Gastrocnemius medialis (tissue), 4 donors: ENCODE data around the gene EDC4. TPM values are rescaled to one million over a fixed set of nuclear protein-coding genes. Genes with fewer than 3 reads are reported as not detected.

Experiments
- ATAC-seq, 2 donors: fragments of 150-250 bp; one replicate each; pipeline ENCODE4 v1.9.1; 2016
- DNase-seq, 2 donors: peaks; one replicate each; pipeline ENCODE4 v3.0.0-alpha.2; 2019
- H3K27ac ChIP-seq, 4 donors: fragments of 200-600 bp; sonication (generic); 1 replicate in 1 of 4; 2 replicates in 3 of 4; pipeline ENCODE4 v1.5.1; 2016 to 2018; ENCODE audit warnings: mild to moderate bottlenecking in 2 of 4, moderate library complexity in 1 of 4
- H3K27me3 ChIP-seq, 3 donors: fragments of 200-600 bp; sonication (generic) in 2 of 3; 1 replicate in 1 of 3; 2 replicates in 2 of 3; pipeline versions ENCODE4 v1.5.1 to v1.6.0; 2016 to 2019; ENCODE audit warnings: mild to moderate bottlenecking in 1 of 3, moderate library complexity in 1 of 3
- H3K36me3 ChIP-seq, 2 donors: fragments of 200-600 bp; sonication (generic) in 1 of 2; one replicate each; pipeline ENCODE4 v1.5.1; 2017 to 2018
- H3K4me1 ChIP-seq, 2 donors: fragments of 200-600 bp; sonication (generic) in 1 of 2; one replicate each; pipeline ENCODE4 v1.5.1; 2016 to 2017; ENCODE audit warnings: mild to moderate bottlenecking in 2 of 2
- H3K4me3 ChIP-seq, 4 donors: fragments of 200-600 bp; sonication (generic) in 3 of 4; 1 replicate in 1 of 4; 2 replicates in 3 of 4; pipeline ENCODE4 v1.5.1; 2016 to 2019; ENCODE audit warnings: mild to moderate bottlenecking in 2 of 4
- H3K9me3 ChIP-seq, 3 donors: fragments of 200-600 bp; sonication (generic) in 2 of 3; 1 replicate in 1 of 3; 2 replicates in 2 of 3; pipeline ENCODE4 v1.5.1; 2016 to 2019
- POLR2A ChIP-seq, 2 donors: fragments of 450-650 bp; IDR thresholded peaks; one replicate each; pipeline ENCODE4 v1.6.1; 2017; ENCODE audit warnings: antibody characterized with exemption in 2 of 2, mild to moderate bottlenecking in 2 of 2, moderate library complexity in 2 of 2
- in situ Hi-C, 4 donors: fragments of 200-750 bp; cut with MboI; loops; one replicate each; pipeline versions ENCODE4 v1.15.0 to v1.8.0; 2017; ENCODE audit warnings: low sequenced_read_pairs in 4 of 4
- intact Hi-C: fragments of 100-400 bp; cut with DNase I; formaldehyde crosslinking; loops from one replicate; pipeline ENCODE4 v1.15.1; 2023; ENCODE audit warnings: low total_unique reads
- total RNA-seq, 4 donors: library from RNA; depleted of rRNA; stranded (reverse); fragments of >200 nt; gene quantifications; one replicate each; pipeline versions ENCODE4 v1.1.0 to v1.2.3, GENCODE V29; 2016
- TF ChIP-seq, protein P1 (sequence below), 5 experiments: fragments of 450-650 bp in 3 of 5; fragments of 200-600 bp in 2 of 5; sonication (generic) in 2 of 5; IDR thresholded peaks in 4 of 5; conservative IDR thresholded peaks in 1 of 5; 1 replicate in 4 of 5; 2 replicates in 1 of 5; pipeline ENCODE4 v1.5.1; 2016 to 2019; ENCODE audit warnings: antibody characterized with exemption in 5 of 5, mild to moderate bottlenecking in 3 of 5, moderate library complexity in 3 of 5

The EDC4 gene
- total RNA-seq, 4 donors from 2014 or later: 27.5 to 58.9 (median 48.5) TPM

DNA sequence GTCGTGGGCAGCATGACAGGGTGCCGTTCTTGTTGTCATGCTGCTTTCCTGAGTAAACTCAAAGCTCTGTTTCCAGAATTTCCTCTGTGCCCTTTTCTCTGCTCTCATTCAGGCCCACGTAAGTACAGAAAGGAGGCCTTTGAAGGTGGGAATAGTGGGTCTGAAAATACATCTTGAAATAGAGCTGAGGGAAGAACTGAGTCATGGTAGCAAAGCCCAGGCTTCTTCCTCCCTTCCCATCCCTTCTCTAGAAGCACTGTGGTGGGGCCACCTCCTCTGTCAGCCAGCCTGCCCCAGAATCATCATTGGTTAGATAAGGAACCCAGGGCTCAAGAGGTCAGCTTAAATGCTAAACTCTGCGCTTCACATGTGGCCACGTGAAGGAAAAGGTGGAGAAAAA is 49.4 kb downstream of the EDC4 start:
- in situ Hi-C loops (loop anchor here in 3 of 4 donors (10.0 kb wide), 2 partner anchors 97 to 107 kb away; no protein-coding TSS in a partner anchor), intact Hi-C loops (loop anchor here (10.0 kb wide), 1 partner anchor 247 kb away; no protein-coding TSS in a partner anchor)
- Histone ChIP-seq H3K4me1 (peaks cover 80 to 91% of the 10 kb centered on the region in 2 donors), H3K9me3 (no peaks in the 10 kb centered on the region), H3K27me3 (no peaks in the 10 kb centered on the region), H3K4me3 (no peak overlapping the region), H3K27ac (peak overlapping the region in 2 of 4 donors; percentile 81 to 96), H3K36me3 (peaks cover 0 to 2% of the 10 kb centered on the region in 2 donors)
- TF ChIP-seq, protein P1, sequence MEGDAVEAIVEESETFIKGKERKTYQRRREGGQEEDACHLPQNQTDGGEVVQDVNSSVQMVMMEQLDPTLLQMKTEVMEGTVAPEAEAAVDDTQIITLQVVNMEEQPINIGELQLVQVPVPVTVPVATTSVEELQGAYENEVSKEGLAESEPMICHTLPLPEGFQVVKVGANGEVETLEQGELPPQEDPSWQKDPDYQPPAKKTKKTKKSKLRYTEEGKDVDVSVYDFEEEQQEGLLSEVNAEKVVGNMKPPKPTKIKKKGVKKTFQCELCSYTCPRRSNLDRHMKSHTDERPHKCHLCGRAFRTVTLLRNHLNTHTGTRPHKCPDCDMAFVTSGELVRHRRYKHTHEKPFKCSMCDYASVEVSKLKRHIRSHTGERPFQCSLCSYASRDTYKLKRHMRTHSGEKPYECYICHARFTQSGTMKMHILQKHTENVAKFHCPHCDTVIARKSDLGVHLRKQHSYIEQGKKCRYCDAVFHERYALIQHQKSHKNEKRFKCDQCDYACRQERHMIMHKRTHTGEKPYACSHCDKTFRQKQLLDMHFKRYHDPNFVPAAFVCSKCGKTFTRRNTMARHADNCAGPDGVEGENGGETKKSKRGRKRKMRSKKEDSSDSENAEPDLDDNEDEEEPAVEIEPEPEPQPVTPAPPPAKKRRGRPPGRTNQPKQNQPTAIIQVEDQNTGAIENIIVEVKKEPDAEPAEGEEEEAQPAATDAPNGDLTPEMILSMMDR (IDR thresholded peaks at IDR 0.05 in 4 of 5, conservative IDR thresholded peaks at IDR 0.05 in 1 of 5): no peak
- TF ChIP-seq POLR2A (IDR thresholded peaks at IDR 0.05): no peak
- DNase-seq: no peak
- ATAC-seq: no peak

DNA sequence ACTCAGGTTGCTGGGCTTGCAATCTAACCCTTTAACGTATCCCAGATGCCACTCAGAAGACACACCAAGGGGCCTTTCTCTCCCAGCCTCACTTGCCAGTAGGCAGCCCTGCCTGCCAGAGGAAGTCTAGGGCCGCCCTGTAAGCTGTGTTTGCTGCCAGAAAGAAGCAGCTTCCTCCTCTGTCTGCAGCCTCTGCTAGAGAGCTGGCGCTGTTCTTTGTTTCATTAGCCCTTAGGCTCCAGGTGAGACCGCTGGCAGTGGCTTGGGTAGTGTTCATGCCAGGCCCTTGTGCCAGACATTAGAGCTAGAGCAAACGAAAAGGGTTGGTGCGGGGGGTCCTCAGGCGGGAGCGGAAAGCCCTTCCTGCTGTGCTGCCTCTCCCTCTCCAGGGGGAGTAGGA is 49.9 kb downstream of the EDC4 start:
- H3K4me3 ChIP-seq: no peak overlapping the region
- in situ Hi-C loops (loop anchor here in 3 of 4 donors (10.0 kb wide), 2 partner anchors 98 to 108 kb away; no protein-coding TSS in a partner anchor), intact Hi-C loops (loop anchor here (10.0 kb wide), 1 partner anchor 248 kb away; no protein-coding TSS in a partner anchor)
- H3K27ac ChIP-seq: peak overlapping the region in 2 of 4 donors; percentile 66 to 81
- peaks cover 75 to 86% of the 10 kb centered on the region in 2 donors for H3K4me1 ChIP-seq
- TF ChIP-seq, protein P1 (IDR thresholded peaks at IDR 0.05 in 4 of 5, conservative IDR thresholded peaks at IDR 0.05 in 1 of 5): no peak
- no peak for TF ChIP-seq POLR2A (IDR thresholded peaks at IDR 0.05)
- H3K9me3 ChIP-seq: no peaks in the 10 kb centered on the region
- H3K36me3 ChIP-seq: peaks cover 0 to 7% of the 10 kb centered on the region in 2 donors
- no peak for ATAC-seq
- DNase-seq: no peak
- no peaks in the 10 kb centered on the region for H3K27me3 ChIP-seq

DNA sequence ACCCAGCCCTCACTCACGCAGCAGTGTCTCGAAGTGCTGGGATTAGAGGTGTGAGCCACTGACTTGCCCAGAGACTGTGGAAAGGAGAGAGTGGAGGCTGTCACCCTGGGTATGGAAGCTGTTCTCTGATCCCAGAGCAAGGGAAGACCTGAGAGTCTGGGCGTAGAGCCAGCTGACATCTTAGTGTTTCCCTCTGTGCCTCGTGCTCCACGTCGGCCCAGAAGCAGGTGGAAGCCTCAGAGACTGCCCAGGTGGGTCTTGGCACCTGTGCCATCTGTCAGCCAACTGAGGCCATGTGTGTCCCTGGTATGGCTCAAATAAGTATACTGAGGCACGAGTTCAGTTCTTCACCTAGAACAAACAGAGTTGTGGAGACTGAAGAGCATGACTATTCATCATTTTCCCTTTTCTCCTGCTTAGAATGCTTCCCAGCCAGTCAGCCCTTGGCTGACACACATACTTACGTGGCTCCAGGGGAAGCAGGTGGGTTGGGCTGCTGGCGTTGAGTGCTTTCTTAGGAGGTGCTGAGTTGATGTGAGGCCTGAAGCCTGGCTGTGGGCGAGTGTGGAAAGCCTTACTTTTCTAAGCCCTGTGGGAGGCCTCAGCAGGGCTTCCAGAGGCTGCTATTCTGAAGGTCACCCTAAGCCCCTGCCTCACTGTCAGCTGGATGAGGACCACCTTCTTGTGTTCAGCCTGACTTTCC is 50.7 kb downstream of the EDC4 start:
- ATAC-seq: no peak
- H3K27ac ChIP-seq: peak overlapping the region; percentile 66 to 81 (median 78)
- no peak overlapping the region for H3K4me3 ChIP-seq
- H3K9me3 ChIP-seq: no peaks in the 10 kb centered on the region
- peak in 1 of 2 donors; percentile 35 for DNase-seq
- intact Hi-C loops (loop anchor here (10.0 kb wide), 1 partner anchor 249 kb away; no protein-coding TSS in a partner anchor), in situ Hi-C loops (loop anchor here in 3 of 4 donors (10.0 kb wide), 2 partner anchors 99 to 109 kb away; no protein-coding TSS in a partner anchor)
- TF ChIP-seq, protein P1 (IDR thresholded peaks at IDR 0.05 in 4 of 5, conservative IDR thresholded peaks at IDR 0.05 in 1 of 5): no peak
- no peak for TF ChIP-seq POLR2A (IDR thresholded peaks at IDR 0.05)
- no peaks in the 10 kb centered on the region for H3K27me3 ChIP-seq
- H3K36me3 ChIP-seq: peaks cover 0 to 10% of the 10 kb centered on the region in 2 donors
- H3K4me1 ChIP-seq: peaks cover 70 to 81% of the 10 kb centered on the region in 2 donors

GRCh38 chr16:67924140-67924906 is 51.5 kb downstream of the EDC4 start:
- in situ Hi-C loops (loop anchor here in 3 of 4 donors (10.0 kb wide), 2 partner anchors 100 to 110 kb away; no protein-coding TSS in a partner anchor), intact Hi-C loops (loop anchor here (10.0 kb wide), 1 partner anchor 250 kb away; no protein-coding TSS in a partner anchor)
- Histone ChIP-seq H3K36me3 (peaks cover 0 to 10% of the 10 kb centered on the region in 2 donors), H3K27ac (peak overlapping the region; percentile 66 to 81 (median 78)), H3K4me1 (peaks cover 63 to 74% of the 10 kb centered on the region in 2 donors), H3K27me3 (no peaks in the 10 kb centered on the region), H3K9me3 (no peaks in the 10 kb centered on the region), H3K4me3 (no peak overlapping the region)
- ATAC-seq (no peak), DNase-seq (no peak)
- TF ChIP-seq, protein P1 (IDR thresholded peaks at IDR 0.05 in 4 of 5, conservative IDR thresholded peaks at IDR 0.05 in 1 of 5): no peak
- TF ChIP-seq POLR2A (IDR thresholded peaks at IDR 0.05): no peak
